Ishikawa (cell line): ENCODE results near the gene MEGF9.

ENCODE experiments used
- MAX ChIP-seq: IDR thresholded peaks from 2 replicates; pipeline ENCODE4 v1.6.1; 2012
- REST ChIP-seq: IDR thresholded peaks from 2 replicates; pipeline ENCODE4 v1.6.1; 2012; ENCODE audit warnings: low read depth, mild to moderate bottlenecking
- TAF1 ChIP-seq: IDR thresholded peaks from 2 replicates; pipeline ENCODE4 v1.6.1; 2012; ENCODE audit warnings: low read depth, mild to moderate bottlenecking
- TEAD4 ChIP-seq: IDR thresholded peaks from 2 replicates; pipeline ENCODE4 v1.6.1; 2012
- YY1 ChIP-seq: IDR thresholded peaks from 2 replicates; pipeline ENCODE4 v1.6.1; 2012; ENCODE audit warnings: low read depth

GRCh38 chr9:120759755-120760400 lies 45.6 kb upstream of the MEGF9 start:
- TF ChIP-seq MAX = no peak
- TF ChIP-seq TEAD4 = no peak
- TF ChIP-seq YY1 = no peak
- TF ChIP-seq TAF1 = no peak
- no peak for TF ChIP-seq REST
